ENCODE results near the gene THAP9.

Gene THAP9

GRCh38 chr4:82954212-82954611, 53.7 kb downstream of the THAP9 start:
- Histone ChIP-seq H3K79me2 (ENCODE audit: control insufficient read depth, low read length) (0 out of 2 replicates have a peak, but pooled peaks cover 2% of the 10 kb centered on the region), H3K4me1 (ENCODE audit: control insufficient read depth, low read length) (no peaks in the 10 kb centered on the region), H3F3A (ENCODE audit: control insufficient read depth, insufficient read depth) (no peaks in the 10 kb centered on the region), H3K36me3 (ENCODE audit: control insufficient read depth, low read length) (peaks cover 14% of the 10 kb centered on the region), H3K9me3 (ENCODE audit: control insufficient read depth, insufficient read depth, low read length) (no peaks in the 10 kb centered on the region), H3K27ac (ENCODE audit: low read depth, low read length) (no peak overlapping the region), H3K27me3 (ENCODE audit: control insufficient read depth, low read length) (no peaks in the 10 kb centered on the region), H4K20me1 (ENCODE audit: control insufficient read depth, insufficient read depth, low read depth, low read length) (no peaks in the 10 kb centered on the region), H3K4me2 (ENCODE audit: low read length) (no peak overlapping the region), H3K4me3 (ENCODE audit: low read length) (no peak overlapping the region), H3K9me2 (replicated peaks; ENCODE audit: control insufficient read depth, low read length) (no peaks in the 10 kb centered on the region)
- TF ChIP-seq EZH2phosphoT487 (IDR thresholded peaks at IDR 0.05; ENCODE audit: borderline replicate concordance, low read length) = no peak
- no peak for TF ChIP-seq CTCF (IDR thresholded peaks at IDR 0.05; ENCODE audit: low read depth, low read length, poor library complexity, severe bottlenecking)

DNA sequence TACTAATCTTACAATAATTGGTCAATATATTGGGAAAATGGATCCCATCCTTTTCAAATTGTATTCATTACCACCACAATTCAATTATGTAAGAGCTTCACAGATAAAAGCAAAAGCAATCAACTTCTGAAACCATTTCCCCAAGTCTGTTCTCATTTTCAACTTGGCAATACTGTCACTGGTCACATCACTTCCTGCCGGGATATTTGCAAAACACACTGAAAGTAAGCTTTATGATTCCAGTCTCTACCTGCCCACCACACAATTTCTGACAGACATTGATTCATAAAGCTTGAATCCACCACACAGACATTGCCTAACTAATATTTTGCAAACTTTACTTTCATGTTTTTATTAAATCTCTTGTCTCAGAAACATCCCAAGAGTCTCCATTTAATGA, 56.5 kb downstream of the THAP9 start:
- Histone ChIP-seq H3K4me1 (ENCODE audit: control insufficient read depth, low read length) (no peaks in the 10 kb centered on the region), H3K9me3 (ENCODE audit: control insufficient read depth, insufficient read depth, low read length) (no peaks in the 10 kb centered on the region), H3K27me3 (ENCODE audit: control insufficient read depth, low read length) (no peaks in the 10 kb centered on the region), H3F3A (ENCODE audit: control insufficient read depth, insufficient read depth) (no peaks in the 10 kb centered on the region), H3K4me3 (ENCODE audit: low read length) (no peak overlapping the region), H4K20me1 (ENCODE audit: control insufficient read depth, insufficient read depth, low read depth, low read length) (no peaks in the 10 kb centered on the region), H3K27ac (ENCODE audit: low read depth, low read length) (no peak overlapping the region), H3K79me2 (ENCODE audit: control insufficient read depth, low read length) (0 out of 2 replicates have a peak, but pooled peaks cover 2% of the 10 kb centered on the region), H3K9me2 (replicated peaks; ENCODE audit: control insufficient read depth, low read length) (no peaks in the 10 kb centered on the region), H3K36me3 (ENCODE audit: control insufficient read depth, low read length) (peaks cover 29% of the 10 kb centered on the region), H3K4me2 (ENCODE audit: low read length) (no peak overlapping the region)
- no peak for TF ChIP-seq EZH2phosphoT487 (IDR thresholded peaks at IDR 0.05; ENCODE audit: borderline replicate concordance, low read length)
- TF ChIP-seq CTCF (IDR thresholded peaks at IDR 0.05; ENCODE audit: low read depth, low read length, poor library complexity, severe bottlenecking) = no peak

GRCh38 chr4:82965763-82966162, 65.2 kb downstream of the THAP9 start:
- Histone ChIP-seq H4K20me1 (ENCODE audit: control insufficient read depth, insufficient read depth, low read depth, low read length) (no peaks in the 10 kb centered on the region), H3K36me3 (ENCODE audit: control insufficient read depth, low read length) (peaks cover 80% of the 10 kb centered on the region), H3K27me3 (ENCODE audit: control insufficient read depth, low read length) (no peaks in the 10 kb centered on the region)

More at GRCh38 chr4:82965763-82966162, 65.2 kb downstream of the THAP9 start:
- Histone ChIP-seq H3K4me1 (ENCODE audit: control insufficient read depth, low read length) (peaks cover 32% of the 10 kb centered on the region), H3K9me2 (replicated peaks; ENCODE audit: control insufficient read depth, low read length) (no peaks in the 10 kb centered on the region), H3F3A (ENCODE audit: control insufficient read depth, insufficient read depth) (no peaks in the 10 kb centered on the region), H3K4me3 (ENCODE audit: low read length) (no peak overlapping the region), H3K27ac (ENCODE audit: low read depth, low read length) (no peak overlapping the region), H3K4me2 (ENCODE audit: low read length) (no peak overlapping the region), H3K9me3 (ENCODE audit: control insufficient read depth, insufficient read depth, low read length) (no peaks in the 10 kb centered on the region), H3K79me2 (ENCODE audit: control insufficient read depth, low read length) (peaks cover 6% of the 10 kb centered on the region; the same call in 1 of the 2 replicates)
- no peak for TF ChIP-seq EZH2phosphoT487 (IDR thresholded peaks at IDR 0.05; ENCODE audit: borderline replicate concordance, low read length)
- TF ChIP-seq CTCF (IDR thresholded peaks at IDR 0.05; ENCODE audit: low read depth, low read length, poor library complexity, severe bottlenecking) = no peak
